Measurements from ENCODE around the gene PRSS22. TPM values are rescaled to one million over a fixed set of nuclear protein-coding genes. Genes with fewer than 3 reads are reported as not detected.

PRSS22 gene
- total RNA-seq, 1 experiment from 2014 or later, result 114 TPM

DNA sequence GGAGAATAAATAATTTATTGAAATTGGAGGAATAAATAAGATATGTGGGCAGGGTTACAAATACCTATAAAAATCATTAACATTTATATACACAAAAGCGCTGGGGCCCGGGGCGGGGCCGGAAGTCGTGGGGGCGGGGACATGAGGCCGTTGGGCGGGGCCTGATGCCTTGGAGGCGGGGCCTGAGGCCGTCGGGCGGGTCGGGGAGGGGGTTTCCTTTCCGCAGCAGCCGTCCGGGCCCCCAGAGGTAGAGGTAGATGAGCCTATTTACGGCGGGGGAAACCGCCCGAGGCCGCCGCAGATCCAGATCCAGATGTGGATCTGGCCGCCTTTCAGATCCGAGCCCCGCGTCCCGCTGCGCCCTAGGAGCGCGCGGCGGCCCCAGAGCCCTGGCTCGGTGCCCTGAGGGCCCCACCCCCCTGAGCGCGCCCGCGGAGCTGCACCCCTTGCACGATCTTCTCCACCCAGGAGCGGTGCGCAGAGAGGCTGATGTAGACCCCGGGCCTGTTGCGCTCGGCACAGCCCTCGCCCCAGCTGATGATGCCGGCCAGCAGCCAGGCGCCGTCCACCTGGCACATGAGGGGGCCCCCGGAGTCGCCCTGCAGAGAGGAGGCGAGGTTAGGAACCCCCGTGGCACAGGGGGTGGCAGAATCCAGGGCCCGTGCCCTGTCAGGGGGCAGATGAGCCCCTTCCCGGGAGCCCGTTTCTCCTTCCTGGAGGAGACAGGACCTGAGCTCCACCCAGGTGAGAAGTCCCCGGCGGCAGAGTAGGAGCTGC, 5.1 kb downstream of the PRSS22 start:
- DNase-seq (ENCODE audit: low spot score), result no peak

DNA sequence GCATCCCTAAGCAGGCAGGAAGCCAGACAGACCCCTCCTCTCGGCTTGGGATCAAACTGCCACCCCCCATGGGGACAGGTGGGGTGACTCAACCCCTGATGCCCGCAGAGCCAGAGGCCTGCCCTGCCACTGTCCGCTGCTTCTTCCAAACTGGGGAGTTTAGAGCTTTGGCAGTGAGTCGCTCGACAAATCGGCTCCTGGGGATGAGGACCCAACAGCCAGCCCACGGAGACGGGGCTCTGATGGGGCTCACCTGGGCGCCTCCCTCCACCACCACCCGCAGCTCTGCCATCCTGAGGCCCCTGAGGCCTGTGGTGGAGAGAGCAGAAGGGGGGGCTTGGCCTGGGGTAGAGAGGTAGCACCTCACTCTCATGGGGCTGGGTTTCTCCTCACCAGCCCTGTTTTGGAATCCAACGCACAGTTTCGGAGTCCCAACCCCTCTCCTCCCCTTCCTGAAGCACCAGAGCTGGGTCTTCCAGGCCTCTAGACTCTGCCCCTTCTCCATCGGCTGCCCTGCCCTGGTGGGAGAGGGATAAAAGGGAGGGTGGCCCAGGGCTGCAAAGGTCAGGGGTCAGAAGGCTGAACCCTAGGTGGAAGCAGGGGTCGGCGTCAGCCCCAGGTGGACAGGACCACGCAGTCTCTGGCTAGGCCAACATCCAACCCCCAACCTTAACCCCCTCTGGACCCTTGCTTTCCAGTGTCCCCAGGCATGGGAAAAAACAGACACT, 5.8 kb downstream of the PRSS22 start:
- DNase-seq (ENCODE audit: low spot score), result no peak

DNA sequence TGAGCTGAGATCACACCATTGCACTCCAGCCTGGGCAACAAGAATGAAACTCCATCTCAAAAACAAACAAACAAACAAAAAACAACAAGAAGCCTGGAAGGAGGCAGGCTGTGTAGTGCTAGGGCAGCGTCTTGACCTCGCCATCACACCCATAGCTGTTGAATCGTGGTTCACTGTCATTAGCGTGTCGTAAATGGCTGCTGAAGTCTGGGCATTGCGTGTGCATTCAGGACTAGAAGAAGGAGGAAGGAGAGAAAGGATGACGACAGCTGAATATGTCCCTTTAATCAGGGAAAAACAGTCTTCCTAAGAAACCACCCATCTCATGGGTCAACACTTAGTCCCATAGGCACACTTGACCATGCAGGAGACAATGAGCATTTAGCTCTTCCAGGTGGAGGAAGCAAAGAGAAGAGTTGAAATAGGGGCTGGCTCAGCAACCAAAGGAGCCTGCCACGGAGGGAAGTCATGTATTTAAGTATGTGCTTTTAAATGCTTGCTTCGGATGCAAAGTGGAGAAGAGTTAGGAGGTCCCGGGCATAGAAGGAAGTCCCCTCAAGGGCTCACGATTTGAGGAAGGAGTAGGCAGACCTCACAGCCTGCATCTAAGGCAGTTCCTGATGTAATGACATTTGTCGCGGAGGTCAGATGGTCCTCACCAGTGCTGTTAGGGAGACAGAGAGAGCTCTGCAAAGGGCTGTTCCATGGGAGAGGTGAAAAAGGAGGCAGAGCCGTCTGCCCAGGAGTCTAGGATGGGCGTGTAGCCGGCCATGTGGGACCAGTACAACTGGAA, 8.8 kb downstream of the PRSS22 start:
- no peak for DNase-seq (ENCODE audit: low spot score)

- peak; percentile 84 for DNase-seq (ENCODE audit: low spot score)
Observed at GRCh38 chr16:2846511-2847310, 11.3 kb downstream of the PRSS22 start.

GRCh38 chr16:2845116-2845515, 12.9 kb downstream of the PRSS22 start:
- no peak for DNase-seq (ENCODE audit: low spot score)

- no peak for DNase-seq (ENCODE audit: low spot score)
Observed at GRCh38 chr16:2843526-2843925, 14.4 kb downstream of the PRSS22 start.

GRCh38 chr16:2842340-2843000, 15.5 kb downstream of the PRSS22 start:
- DNase-seq (ENCODE audit: low spot score), result no peak

GRCh38 chr16:2841606-2842339, 16.2 kb downstream of the PRSS22 start:
- DNase-seq (ENCODE audit: low spot score), result peak; percentile 49

DNA sequence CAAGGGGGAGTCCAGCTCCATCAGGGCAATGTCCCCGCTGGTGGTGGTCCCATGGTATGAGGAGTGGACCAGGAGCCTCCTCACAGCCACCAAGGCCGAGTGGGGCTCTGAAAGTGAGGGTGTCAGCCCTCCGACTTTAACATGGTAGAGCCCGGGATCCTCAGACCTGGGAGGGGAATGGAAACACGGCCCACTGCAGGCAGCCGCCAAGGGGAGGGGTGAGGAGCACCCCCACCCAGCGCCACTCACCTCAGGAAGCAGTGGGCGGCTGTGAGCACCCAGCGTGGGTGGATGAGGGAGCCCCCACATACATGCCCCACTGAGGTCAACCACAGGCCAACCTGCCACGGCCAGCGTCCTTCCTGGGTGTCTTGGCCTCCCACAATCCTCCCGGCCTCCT, 17.1 kb downstream of the PRSS22 start:
- no peak for DNase-seq (ENCODE audit: low spot score)

GRCh38 chr16:2839650-2840450, 18.1 kb downstream of the PRSS22 start:
- DNase-seq (ENCODE audit: low spot score), result no peak

- peak; percentile 89 for DNase-seq (ENCODE audit: low spot score)
Observed at GRCh38 chr16:2838928-2839327, 19.0 kb downstream of the PRSS22 start.

- no peak for DNase-seq (ENCODE audit: low spot score)
Observed at GRCh38 chr16:2836646-2837508, 21.1 kb downstream of the PRSS22 start.

DNA sequence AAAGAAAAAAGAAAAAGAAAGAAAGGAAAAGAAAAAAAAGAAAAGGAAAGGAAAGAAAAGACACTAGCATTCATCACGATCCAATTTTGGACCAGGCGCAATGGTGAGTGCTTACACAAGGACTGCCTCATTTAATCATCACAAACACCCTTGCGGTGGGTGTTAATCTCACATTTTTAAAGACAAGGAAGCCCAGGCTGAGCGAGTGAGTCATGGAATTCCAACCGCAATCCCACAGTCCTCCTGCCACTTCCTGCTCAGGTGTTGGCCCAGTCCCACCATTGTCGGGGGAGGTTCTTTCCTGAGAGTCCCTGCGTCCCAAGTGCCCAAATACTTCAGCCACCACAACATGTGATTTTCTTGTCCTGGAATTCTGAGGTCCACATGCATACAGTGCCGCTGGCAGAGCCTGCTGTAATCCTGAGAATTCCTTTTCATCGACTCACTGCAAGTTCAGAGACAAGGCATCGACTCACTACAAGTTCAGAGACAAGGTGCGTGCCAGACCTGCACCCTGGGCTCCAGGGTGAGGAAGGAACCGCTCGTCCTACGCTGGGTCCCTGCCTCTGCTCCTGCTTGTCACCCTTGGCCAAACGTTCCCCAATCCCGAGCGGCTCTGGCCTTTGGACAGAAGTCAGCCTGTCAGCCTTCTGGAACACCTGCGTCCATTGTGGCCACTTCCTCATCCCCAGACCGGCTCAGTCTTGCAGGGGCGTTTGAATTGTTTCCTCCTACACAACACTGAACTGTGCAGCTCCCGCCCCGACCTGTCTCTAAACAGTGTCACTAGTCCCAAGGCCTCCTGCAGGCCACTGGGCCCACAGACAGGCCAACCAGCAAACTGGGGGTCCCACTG, 22.1 kb downstream of the PRSS22 start:
- DNase-seq (ENCODE audit: low spot score), result peak; percentile 96

GRCh38 chr16:2834968-2835367, 23.0 kb downstream of the PRSS22 start:
- DNase-seq (ENCODE audit: low spot score), result no peak

GRCh38 chr16:2833776-2834175, 24.2 kb downstream of the PRSS22 start:
- no peak for DNase-seq (ENCODE audit: low spot score)

DNA sequence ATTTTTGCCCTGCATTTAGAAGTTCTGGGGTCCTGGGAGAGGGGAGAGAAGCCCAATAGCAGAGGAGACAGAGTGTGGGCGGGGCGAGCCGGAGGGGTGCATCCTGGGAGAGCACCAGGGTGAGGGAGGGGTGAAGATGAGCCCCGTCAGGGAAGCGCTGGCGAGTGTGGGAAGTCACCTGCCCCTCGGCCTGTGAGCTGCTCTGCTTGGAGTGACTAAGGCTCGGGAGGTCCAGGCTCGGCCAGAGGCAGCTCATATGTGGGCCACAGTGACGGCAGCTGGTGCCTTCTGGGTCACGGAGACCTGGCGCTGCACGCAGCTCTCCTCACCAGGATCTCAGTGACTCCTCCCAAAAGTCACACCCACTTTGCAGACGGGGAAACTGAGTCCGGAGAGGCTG, 26.8 kb downstream of the PRSS22 start:
- no peak for DNase-seq (ENCODE audit: low spot score)

DNA sequence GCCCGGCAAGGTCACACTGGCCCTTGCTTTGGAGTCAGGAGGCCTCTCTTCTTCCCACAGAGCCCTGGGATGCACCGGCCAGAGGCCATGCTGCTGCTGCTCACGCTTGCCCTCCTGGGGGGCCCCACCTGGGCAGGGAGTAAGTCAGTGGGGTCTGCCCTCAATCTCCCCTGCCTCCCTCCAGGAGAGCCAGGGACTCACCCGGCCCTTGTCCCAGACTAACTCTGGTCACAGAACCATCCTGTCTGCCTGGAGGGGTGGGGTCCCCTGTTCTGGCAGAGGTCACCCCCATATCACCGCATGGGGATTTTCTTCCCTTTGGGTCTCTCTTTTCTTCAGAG, 27.6 kb downstream of the PRSS22 start:
- DNase-seq (ENCODE audit: low spot score), result no peak
